ENCODE measurements around the gene PLD1.
A peak's percentile ranks its signal among the peaks of the same experiment; 100 is the strongest.

Gene PLD1

GRCh38 chr3:171796625-171797264 is 13.5 kb downstream of the PLD1 start:
- DNase-seq = no peak

- DNase-seq = no peak
Measured at GRCh38 chr3:171792531-171792930, 17.8 kb downstream of the PLD1 start.

GRCh38 chr3:171791692-171792076 is 18.6 kb downstream of the PLD1 start:
- DNase-seq = no peak

GRCh38 chr3:171790898-171791691 is 19.2 kb downstream of the PLD1 start:
- no peak for DNase-seq

- DNase-seq = no peak
Measured at GRCh38 chr3:171790574-171790897, 19.7 kb downstream of the PLD1 start.

- no peak for DNase-seq
Measured at GRCh38 chr3:171789759-171790505, 20.4 kb downstream of the PLD1 start.

- DNase-seq = no peak
Measured at GRCh38 chr3:171788546-171789351, 21.5 kb downstream of the PLD1 start.

- no peak for DNase-seq
Measured at GRCh38 chr3:171786997-171787396, 23.3 kb downstream of the PLD1 start.

GRCh38 chr3:171784937-171785336 is 25.3 kb downstream of the PLD1 start:
- DNase-seq = no peak

- DNase-seq = no peak
Measured at GRCh38 chr3:171784387-171784786, 25.9 kb downstream of the PLD1 start.

GRCh38 chr3:171783626-171784025 is 26.7 kb downstream of the PLD1 start:
- DNase-seq = no peak

- DNase-seq = no peak
Measured at GRCh38 chr3:171783086-171783485, 27.2 kb downstream of the PLD1 start.

- no peak for DNase-seq
Measured at GRCh38 chr3:171782617-171783016, 27.7 kb downstream of the PLD1 start.

- no peak for DNase-seq
Measured at GRCh38 chr3:171781711-171782127, 28.6 kb downstream of the PLD1 start.

- DNase-seq = no peak
Measured at GRCh38 chr3:171778493-171778892, 31.8 kb downstream of the PLD1 start.

- DNase-seq = no peak
Measured at GRCh38 chr3:171777596-171777995, 32.7 kb downstream of the PLD1 start.

- DNase-seq = no peak
Measured at GRCh38 chr3:171776839-171777583, 33.3 kb downstream of the PLD1 start.

- DNase-seq = no peak
Measured at GRCh38 chr3:171776411-171776810, 33.9 kb downstream of the PLD1 start.

- DNase-seq = no peak
Measured at GRCh38 chr3:171775943-171776342, 34.3 kb downstream of the PLD1 start.

- DNase-seq = no peak
Measured at GRCh38 chr3:171774521-171774920, 35.8 kb downstream of the PLD1 start.

- peak; percentile 32 to 55 for DNase-seq
Measured at GRCh38 chr3:171772427-171773056, 37.7 kb downstream of the PLD1 start.

All from CD4-positive, alpha-beta T cell treated with Interferon alpha-2 for 1 hour (primary cell).